ENCODE measurements around the gene RPS6KA1. TPM values are rescaled to one million over a fixed set of nuclear protein-coding genes. Genes with fewer than 3 reads are reported as not detected.
A peak's percentile ranks its signal among the peaks of the same experiment; 100 is the strongest.

The RPS6KA1 gene
- total RNA-seq, 2 experiments from 2014 or later = 192 to 199 TPM

- Mint-ChIP-seq H3K36me3 (ENCODE audit: low read depth) (peaks cover 66% of the 10 kb centered on the region), H3K27ac (no peak overlapping the region), H3K4me1 (peaks cover 6% of the 10 kb centered on the region), H3K27me3 (no peaks in the 10 kb centered on the region), H3K4me3 (no peak overlapping the region), H3K9me3 (no peaks in the 10 kb centered on the region)
- no peak for DNase-seq
- ChIA-PET CTCF (interaction anchor here (0.6 to 0.9 kb wide), 3 partner anchors 47 to 1166 kb away, joined by 3 to 4 read pairs (median 3); no protein-coding TSS in a partner anchor), POLR2A (interaction anchor here (0.6 kb wide), 1 partner anchor 126 kb away, joined by 3 read pairs; no protein-coding TSS in a partner anchor)
Measured at GRCh38 chr1:26570287-26570686, 40.7 kb downstream of the RPS6KA1 start.

GRCh38 chr1:26571381-26571780, 41.8 kb downstream of the RPS6KA1 start:
- no peak for DNase-seq

GRCh38 chr1:26574018-26574417, 44.5 kb downstream of the RPS6KA1 start:
- DNase-seq = no peak
- no peaks in the 10 kb centered on the region for H3K9me3 Mint-ChIP-seq
- no peak overlapping the region for H3K4me3 Mint-ChIP-seq
- H3K36me3 Mint-ChIP-seq (ENCODE audit: low read depth) = peaks cover 50% of the 10 kb centered on the region
- H3K27me3 Mint-ChIP-seq = no peaks in the 10 kb centered on the region
- H3K27ac Mint-ChIP-seq = no peak overlapping the region
- CTCF ChIA-PET = no interaction called here
- POLR2A ChIA-PET = no interaction called here
- peaks cover 17% of the 10 kb centered on the region for H3K4me1 Mint-ChIP-seq

More at GRCh38 chr1:26571381-26571780, 41.8 kb downstream of the RPS6KA1 start:
- peak overlapping the region; percentile 54 for H3K27ac Mint-ChIP-seq
- no peaks in the 10 kb centered on the region for H3K9me3 Mint-ChIP-seq
- peaks cover 10% of the 10 kb centered on the region for H3K4me1 Mint-ChIP-seq
- CTCF ChIA-PET = interaction anchor here (0.7 kb wide), 2 partner anchors 79 to 132 kb away, joined by 3 read pairs; no protein-coding TSS in a partner anchor
- POLR2A ChIA-PET = no interaction called here
- no peak overlapping the region for H3K4me3 Mint-ChIP-seq
- H3K27me3 Mint-ChIP-seq = no peaks in the 10 kb centered on the region
- H3K36me3 Mint-ChIP-seq (ENCODE audit: low read depth) = peaks cover 68% of the 10 kb centered on the region

- Mint-ChIP-seq H3K4me1 (peaks cover 19% of the 10 kb centered on the region), H3K27ac (no peak overlapping the region), H3K36me3 (ENCODE audit: low read depth) (peaks cover 43% of the 10 kb centered on the region), H3K9me3 (no peaks in the 10 kb centered on the region), H3K27me3 (no peaks in the 10 kb centered on the region), H3K4me3 (no peak overlapping the region)
- ChIA-PET CTCF (no interaction called here), POLR2A (no interaction called here)
- no peak for DNase-seq
Measured at GRCh38 chr1:26574719-26575251, 45.2 kb downstream of the RPS6KA1 start.

- H3K4me1 Mint-ChIP-seq = peaks cover 21% of the 10 kb centered on the region
- H3K36me3 Mint-ChIP-seq (ENCODE audit: low read depth) = peaks cover 39% of the 10 kb centered on the region
- DNase-seq = no peak
- H3K27ac Mint-ChIP-seq = no peak overlapping the region
- ChIA-PET POLR2A (interaction anchor here (1.1 kb wide), 1 partner anchor 14 kb away, joined by 3 read pairs; no protein-coding TSS in a partner anchor), CTCF (interaction anchor here (0.8 to 1.6 kb wide), 2 partner anchors 23 to 25 kb away, joined by 3 to 4 read pairs; no protein-coding TSS in a partner anchor)
- H3K9me3 Mint-ChIP-seq = no peaks in the 10 kb centered on the region
- H3K4me3 Mint-ChIP-seq = no peak overlapping the region
- no peaks in the 10 kb centered on the region for H3K27me3 Mint-ChIP-seq
Measured at GRCh38 chr1:26575348-26575747, 45.8 kb downstream of the RPS6KA1 start.

- H3K27ac Mint-ChIP-seq = no peak overlapping the region
- H3K4me3 Mint-ChIP-seq = no peak overlapping the region
- CTCF ChIA-PET = interaction anchor here (0.5 to 0.6 kb wide), 2 partner anchors 238 to 577 kb away, joined by 3 read pairs; partner anchors contain the start of gene SLC9A1
- H3K27me3 Mint-ChIP-seq = no peaks in the 10 kb centered on the region
- peaks cover 19% of the 10 kb centered on the region for H3K36me3 Mint-ChIP-seq (ENCODE audit: low read depth)
- POLR2A ChIA-PET = no interaction called here
- no peaks in the 10 kb centered on the region for H3K9me3 Mint-ChIP-seq
- peaks cover 36% of the 10 kb centered on the region for H3K4me1 Mint-ChIP-seq
- no peak for DNase-seq
Measured at GRCh38 chr1:26578167-26578566, 48.6 kb downstream of the RPS6KA1 start.

- Mint-ChIP-seq H3K36me3 (ENCODE audit: low read depth) (peaks cover 12% of the 10 kb centered on the region), H3K9me3 (no peaks in the 10 kb centered on the region), H3K27ac (no peak overlapping the region), H3K27me3 (no peaks in the 10 kb centered on the region), H3K4me1 (peaks cover 36% of the 10 kb centered on the region), H3K4me3 (no peak overlapping the region)
- POLR2A ChIA-PET = interaction anchor here (0.6 kb wide), 1 partner anchor 15 kb away, joined by 4 read pairs; no protein-coding TSS in a partner anchor
- DNase-seq = no peak
- CTCF ChIA-PET = interaction anchor here (1.1 kb wide), 1 partner anchor 38 kb away, joined by 5 read pairs; no protein-coding TSS in a partner anchor
Measured at GRCh38 chr1:26579681-26580111, 50.1 kb downstream of the RPS6KA1 start.

GRCh38 chr1:26580116-26580515, 50.6 kb downstream of the RPS6KA1 start:
- Mint-ChIP-seq H3K9me3 (no peaks in the 10 kb centered on the region), H3K27ac (no peak overlapping the region), H3K36me3 (ENCODE audit: low read depth) (peaks cover 8% of the 10 kb centered on the region), H3K4me1 (peaks cover 36% of the 10 kb centered on the region), H3K4me3 (no peak overlapping the region), H3K27me3 (no peaks in the 10 kb centered on the region)
- DNase-seq = no peak
- ChIA-PET CTCF (interaction anchor here (0.8 to 1.1 kb wide), 2 partner anchors 15 to 38 kb away, joined by 3 to 5 read pairs; no protein-coding TSS in a partner anchor), POLR2A (no interaction called here)

GRCh38 chr1:26581287-26581651, 51.7 kb downstream of the RPS6KA1 start:
- H3K4me1 Mint-ChIP-seq = peaks cover 33% of the 10 kb centered on the region
- ChIA-PET POLR2A (no interaction called here), CTCF (interaction anchor here (0.9 to 1.5 kb wide), 5 partner anchors 11 to 207 kb away, joined by 3 to 4 read pairs (median 3); no protein-coding TSS in a partner anchor)
- no peak overlapping the region for H3K27ac Mint-ChIP-seq
- H3K27me3 Mint-ChIP-seq = no peaks in the 10 kb centered on the region
- no peak for DNase-seq
- H3K36me3 Mint-ChIP-seq (ENCODE audit: low read depth) = no peaks in the 10 kb centered on the region
- no peak overlapping the region for H3K4me3 Mint-ChIP-seq
- no peaks in the 10 kb centered on the region for H3K9me3 Mint-ChIP-seq

GRCh38 chr1:26582053-26582835, 52.7 kb downstream of the RPS6KA1 start:
- Mint-ChIP-seq H3K27ac (no peak overlapping the region), H3K36me3 (ENCODE audit: low read depth) (no peaks in the 10 kb centered on the region), H3K4me1 (peaks cover 31% of the 10 kb centered on the region), H3K27me3 (no peaks in the 10 kb centered on the region), H3K9me3 (no peaks in the 10 kb centered on the region), H3K4me3 (no peak overlapping the region)
- CTCF ChIA-PET = interaction anchor here (0.7 to 2.5 kb wide), 8 partner anchors 10 to 276 kb away, joined by 3 to 6 read pairs (median 3); no protein-coding TSS in a partner anchor
- POLR2A ChIA-PET = no interaction called here
- DNase-seq = no peak

- Mint-ChIP-seq H3K36me3 (ENCODE audit: low read depth) (no peaks in the 10 kb centered on the region), H3K27me3 (no peaks in the 10 kb centered on the region), H3K27ac (peak overlapping the region; percentile 34), H3K4me3 (no peak overlapping the region), H3K9me3 (no peaks in the 10 kb centered on the region), H3K4me1 (peaks cover 26% of the 10 kb centered on the region)
- DNase-seq = no peak
- ChIA-PET CTCF (interaction anchor here (1.0 to 2.5 kb wide), 6 partner anchors 9 to 276 kb away, joined by 3 to 6 read pairs (median 3); no protein-coding TSS in a partner anchor), POLR2A (no interaction called here)
Measured at GRCh38 chr1:26582836-26583460, 53.4 kb downstream of the RPS6KA1 start.

- POLR2A ChIA-PET = no interaction called here
Measured at GRCh38 chr1:26583646-26584485, 54.3 kb downstream of the RPS6KA1 start.

More at GRCh38 chr1:26583646-26584485, 54.3 kb downstream of the RPS6KA1 start:
- peak; percentile 20 for DNase-seq
- no peak overlapping the region for H3K4me3 Mint-ChIP-seq
- H3K27ac Mint-ChIP-seq = no peak overlapping the region
- no peaks in the 10 kb centered on the region for H3K27me3 Mint-ChIP-seq
- H3K36me3 Mint-ChIP-seq (ENCODE audit: low read depth) = no peaks in the 10 kb centered on the region
- H3K9me3 Mint-ChIP-seq = no peaks in the 10 kb centered on the region
- peaks cover 22% of the 10 kb centered on the region for H3K4me1 Mint-ChIP-seq
- CTCF ChIA-PET = interaction anchor here (0.5 to 2.5 kb wide), 10 partner anchors 11 to 237 kb away, joined by 3 to 6 read pairs (median 3); no protein-coding TSS in a partner anchor

Data from activated CD4-positive, alpha-beta T cell treated with anti-CD3 and anti-CD28 coated beads, Interleukin-2, amount 10 ng/mL, durations not matched to agents 7 days and 5 days (primary cell).